H1 (cell line): ENCODE data around the gene CFAP74. TPM values are rescaled to one million over a fixed set of nuclear protein-coding genes. Genes with fewer than 3 reads are reported as not detected.
A peak's percentile ranks its signal among the peaks of the same experiment; 100 is the strongest.

Experiments
- CTCF ChIA-PET: fragments of 300-600 bp; sonication (Branson Sonifier 250); formaldehyde crosslinking; loops from one replicate; lab custom pipeline; 2021; ENCODE audit not compliant: partially characterized antibody; lab: Charles Lee
- POLR2A ChIA-PET: fragments of 300-600 bp; sonication (Branson Sonifier 250); formaldehyde crosslinking; loops from one replicate; lab custom pipeline; 2021; ENCODE audit warnings: inconsistent platforms; ENCODE audit not compliant: partially characterized antibody; lab: Charles Lee
- DNase-seq, 2 experiments: peaks; one replicate each; pipeline versions ENCODE4 v3.0.0 to v3.0.0-alpha.2; 2010 to 2022; ENCODE audit warnings: low spot score in 2 of 2, low read depth in 1 of 2, mixed read lengths in 1 of 2
- FAIRE-seq: peaks from 2 replicates; lab custom pipeline; 2011; peaks lifted over from hg19 to GRCh38; lab: Jason Lieb, UNC
- H2AFZ ChIP-seq: 2 replicates; pipeline ENCODE4 v1.8.1; 2012; ENCODE audit warnings: low read length, inconsistent platforms
- H2AK5ac ChIP-seq: 2 replicates; pipeline ENCODE4 v1.6.1; 2013; ENCODE audit warnings: low read depth, low read length
- H2BK120ac ChIP-seq: replicated peaks from 2 replicates; pipeline ENCODE3; 2013; ENCODE audit warnings: low read depth, low read length, inconsistent platforms
- H2BK12ac ChIP-seq: 2 replicates; pipeline ENCODE4 v1.6.1; 2013; ENCODE audit warnings: low read depth, low read length
- H2BK15ac ChIP-seq: 2 replicates; pipeline ENCODE4 v1.6.1; 2013; ENCODE audit warnings: low read length
- H2BK20ac ChIP-seq: 2 replicates; pipeline ENCODE4 v1.6.1; 2013; ENCODE audit warnings: low read length
- H2BK5ac ChIP-seq: 2 replicates; pipeline ENCODE4 v1.6.1; 2013; ENCODE audit warnings: low read depth, low read length
- H3K14ac ChIP-seq: 2 replicates; pipeline ENCODE4 v1.6.1; 2013; ENCODE audit warnings: inconsistent platforms; ENCODE audit not compliant: insufficient read length
- H3K18ac ChIP-seq: 2 replicates; pipeline ENCODE4 v1.6.1; 2013; ENCODE audit warnings: low read length; ENCODE audit errors: extremely low read depth
- H3K23ac ChIP-seq: 2 replicates; pipeline ENCODE4 v1.6.1; 2013; ENCODE audit warnings: inconsistent platforms; ENCODE audit not compliant: insufficient read length
- H3K23me2 ChIP-seq: 2 replicates; pipeline ENCODE4 v1.6.1; 2013; ENCODE audit warnings: low read depth, low read length
- H3K27ac ChIP-seq: 2 replicates; pipeline ENCODE4 v1.6.1; 2011; ENCODE audit warnings: low read depth, low read length, inconsistent platforms
- H3K27me3 ChIP-seq, 4 experiments: replicated peaks in 1 of 4; 1 replicate in 1 of 4; 2 replicates in 3 of 4; pipeline versions ENCODE4 v1.6.1 to v1.8.1; 2011 to 2013; ENCODE audit warnings: low read length in 3 of 4, mild to moderate bottlenecking in 3 of 4, inconsistent platforms in 2 of 4, mixed read lengths in 2 of 4, moderate library complexity in 1 of 4; ENCODE audit not compliant: control insufficient read depth in 3 of 4, insufficient read depth in 3 of 4; ENCODE audit errors: extremely low read depth in 1 of 4
- H3K36me3 ChIP-seq, 4 experiments: 2 replicates each; pipeline versions ENCODE4 v1.6.1 to v1.8.1; 2011 to 2013; ENCODE audit warnings: mild to moderate bottlenecking in 4 of 4, low read length in 3 of 4, moderate library complexity in 2 of 4, control low read depth in 1 of 4, inconsistent platforms in 1 of 4; ENCODE audit not compliant: insufficient read depth in 4 of 4, control insufficient read depth in 2 of 4
- H3K4ac ChIP-seq: replicated peaks from 2 replicates; pipeline ENCODE3; 2013; ENCODE audit warnings: low read length, low read depth, mixed read lengths, inconsistent platforms; ENCODE audit not compliant: insufficient read length
- H3K4me1 ChIP-seq, 4 experiments: replicated peaks in 1 of 4; 1 replicate in 1 of 4; 2 replicates in 3 of 4; pipeline versions ENCODE4 v1.6.1 to v1.8.1; 2011 to 2013; ENCODE audit warnings: low read length in 3 of 4, inconsistent platforms in 2 of 4, mixed read lengths in 1 of 4; ENCODE audit not compliant: insufficient read depth in 4 of 4, control insufficient read depth in 3 of 4
- H3K4me2 ChIP-seq, 2 experiments: 2 replicates each; pipeline versions ENCODE4 v1.6.1 to v1.8.1; 2011 to 2013; ENCODE audit warnings: low read depth in 2 of 2, low read length in 2 of 2, control low read depth in 1 of 2, inconsistent platforms in 1 of 2, mild to moderate bottlenecking in 1 of 2; ENCODE audit not compliant: insufficient read depth in 1 of 2
- H3K4me3 ChIP-seq, 4 experiments: fragments of 200-600, 300-600 bp in 1 of 4; sonication (generic), shearing (Covaris generic), sonication (Bioruptor Twin) in 1 of 4; 2 replicates each; pipeline versions ENCODE4 v1.5.1 to v1.8.1; 2011 to 2016; ENCODE audit warnings: low read length in 4 of 4, low read depth in 3 of 4, control low read depth in 2 of 4, inconsistent platforms in 2 of 4, mild to moderate bottlenecking in 2 of 4, mixed read lengths in 1 of 4, moderate library complexity in 1 of 4; ENCODE audit not compliant: insufficient read depth in 2 of 4; ENCODE audit errors: extremely low read depth in 1 of 4
- H3K56ac ChIP-seq: replicated peaks from 2 replicates; pipeline ENCODE3; 2013; ENCODE audit warnings: low read depth, mild to moderate bottlenecking, mixed read lengths, low read length, inconsistent platforms; ENCODE audit not compliant: insufficient read length
- H3K79me1 ChIP-seq: 2 replicates; pipeline ENCODE4 v1.6.1; 2013; ENCODE audit warnings: low read depth, low read length, control low read depth
- H3K79me2 ChIP-seq, 2 experiments: 2 replicates each; pipeline versions ENCODE4 v1.6.1 to v1.8.1; 2012 to 2013; ENCODE audit warnings: low read length in 2 of 2, mild to moderate bottlenecking in 2 of 2, inconsistent platforms in 1 of 2; ENCODE audit not compliant: insufficient read depth in 2 of 2, control insufficient read depth in 1 of 2
- H3K9ac ChIP-seq, 4 experiments: replicated peaks in 1 of 4; 1 replicate in 1 of 4; 2 replicates in 3 of 4; pipeline versions ENCODE4 v1.6.1 to v1.8.1; 2011 to 2013; ENCODE audit warnings: low read depth in 3 of 4, low read length in 3 of 4, control low read depth in 2 of 4, mild to moderate bottlenecking in 2 of 4, moderate library complexity in 2 of 4, inconsistent platforms in 1 of 4; ENCODE audit errors: extremely low read depth in 1 of 4
- H3K9me3 ChIP-seq, 2 experiments: 2 replicates each; pipeline versions ENCODE4 v1.6.1 to v1.8.1; 2012 to 2013; ENCODE audit warnings: mild to moderate bottlenecking in 2 of 2, moderate library complexity in 2 of 2, control low read depth in 1 of 2, inconsistent platforms in 1 of 2, low read depth in 1 of 2, low read length in 1 of 2, mixed read lengths in 1 of 2; ENCODE audit not compliant: insufficient read depth in 2 of 2
- H4K20me1 ChIP-seq, 2 experiments: replicated peaks in 1 of 2; 2 replicates each; pipeline versions ENCODE3 to v1.8.1; 2011 to 2013; ENCODE audit warnings: inconsistent platforms in 2 of 2, low read length in 2 of 2, mild to moderate bottlenecking in 1 of 2; ENCODE audit not compliant: insufficient read depth in 2 of 2, control insufficient read depth in 1 of 2
- H4K5ac ChIP-seq: 2 replicates; pipeline ENCODE4 v1.6.1; 2013; ENCODE audit warnings: low read length, low read depth, mixed read lengths, inconsistent platforms; ENCODE audit not compliant: insufficient read length
- H4K8ac ChIP-seq: 2 replicates; pipeline ENCODE4 v1.8.0; 2013; ENCODE audit warnings: mild to moderate bottlenecking, moderate library complexity, low read length, inconsistent platforms; ENCODE audit not compliant: insufficient read depth; ENCODE audit errors: extremely low read depth
- H4K91ac ChIP-seq: replicated peaks from 2 replicates; pipeline ENCODE3; 2013; ENCODE audit warnings: low read length, mixed read lengths, inconsistent platforms; ENCODE audit not compliant: insufficient read length
- WGBS, 2 experiments: shearing (Covaris generic) in 1 of 2; methylation state at CpG; one replicate each; pipeline versions ENCODE4 v1.1.6 to v1.1.7; 2013 to 2015; ENCODE audit warnings: low lambda C conversion rate in 2 of 2, mixed read lengths in 2 of 2, inconsistent platforms in 1 of 2, low coverage in 1 of 2, missing lambda C conversion rate in 1 of 2; ENCODE audit not compliant: insufficient replicate concordance in 2 of 2, insufficient coverage in 1 of 2, insufficient read length in 1 of 2; ENCODE audit errors: extremely low coverage in 1 of 2, missing lambda C conversion rate in 1 of 2; 5-methylcytosine and 5-hydroxymethylcytosine counted together
- polyA plus RNA-seq, 7 experiments: library from polyadenylated mRNA; depleted of rRNA in 3 of 7; stranded (reverse) in 5 of 7; unstranded in 2 of 7; fragments of >200 nt in 5 of 7; fragments of 200-250 nt in 2 of 7; gene quantifications; 1 replicate in 5 of 7; 2 replicates in 1 of 7; 4 replicates in 1 of 7; pipeline versions ENCODE4 v1.2.1 to v1.2.3, GENCODE V29; 2011 to 2013; ENCODE audit warnings: missing spikeins in 2 of 7, mixed read lengths in 2 of 7
- total RNA-seq: library from RNA; stranded (reverse); fragmentation: NEBNext Ultra II Directional; extraction: Animal tissue kit (Norgen Biotek cat#: 25700); gene quantifications from 2 replicates; pipeline ENCODE4 v1.2.1, GENCODE V29; 2021

CFAP74 gene
- total and polyA plus RNA-seq, 2 of the 8 experiments (the other 6 are each of a cell fraction or from before 2014, with no cell fraction given), result 0.09 to 0.20 TPM

DNA sequence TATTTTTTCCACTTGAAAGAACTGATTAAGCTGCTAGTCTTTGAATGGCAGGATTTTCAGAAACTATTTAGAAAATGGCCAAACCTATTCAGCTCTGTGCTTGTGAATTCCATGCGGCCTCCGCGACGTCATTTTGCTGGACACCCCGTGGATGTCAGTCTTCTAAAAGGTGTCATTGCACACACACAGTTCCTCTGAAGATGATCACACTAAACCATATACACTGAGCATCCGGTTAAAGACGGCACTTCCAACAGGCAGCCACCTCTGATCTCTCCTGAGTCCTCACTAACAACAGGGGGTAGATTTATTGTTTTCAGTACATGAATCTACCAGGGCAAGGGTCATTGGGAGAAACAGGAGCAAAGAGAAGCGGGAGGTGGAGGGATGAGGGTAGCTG, 9.1 kb downstream of the CFAP74 start:
- Histone ChIP-seq H3K27ac (no peak overlapping the region), H3K4ac (no peak overlapping the region), H4K8ac (0 out of 2 replicates have a peak overlapping the region, but pooled peaks have one; percentile 28), H2BK120ac (no peak overlapping the region), H4K91ac (no peak overlapping the region), H3K9me3 (no peaks in the 10 kb centered on the region), H3K27me3 (no peaks in the 10 kb centered on the region), H3K56ac (no peak overlapping the region), H2AFZ (no peak overlapping the region), H2BK12ac (0 out of 2 replicates have a peak overlapping the region, but pooled peaks have one; percentile 56), H3K18ac (no peak overlapping the region), H3K4me3 (no peak overlapping the region), H3K14ac (no peak overlapping the region), H3K4me2 (no peak overlapping the region), H3K4me1 (no peaks in the 10 kb centered on the region), H3K9ac (no peak overlapping the region), H3K79me2 (no peaks in the 10 kb centered on the region), H3K36me3 (no peaks in the 10 kb centered on the region), H3K23ac (no peak overlapping the region), H2BK20ac (0 out of 2 replicates have a peak overlapping the region, but pooled peaks have one; percentile 88), H2BK15ac (no peak overlapping the region), H3K79me1 (no peaks in the 10 kb centered on the region), H4K20me1 (no peaks in the 10 kb centered on the region), H3K23me2 (no peaks in the 10 kb centered on the region), H4K5ac (no peak overlapping the region), H2BK5ac (no peak overlapping the region), H2AK5ac (no peak overlapping the region)
- POLR2A ChIA-PET, result no interaction called here
- FAIRE-seq (no peak), DNase-seq (no peak)
- CTCF ChIA-PET, result interaction anchor here (0.9 to 3.6 kb wide), 6 partner anchors 10 to 50 kb away, joined by 3 to 16 read pairs (median 3); no protein-coding TSS in a partner anchor
- 84% methylated on average over 8 of the region's 8 CpGs; no CpG with 5 or more reads in 1 of the 2 experiments for WGBS, 2 experiments
